Upper lobe of left lung (tissue), 4 donors: ENCODE results near the gene PAK6.

Experiments used
- EP300 ChIP-seq, 4 donors: sonication (generic); formaldehyde crosslinking; IDR thresholded peaks; one replicate each; pipeline ENCODE4 v1.5.1; 2017; ENCODE audit warnings: antibody characterized with exemption in 4 of 4, control low read depth in 2 of 4
- POLR2A ChIP-seq, 4 donors: fragments of 450-650 bp; IDR thresholded peaks; one replicate each; pipeline ENCODE4 v1.5.1; 2016 to 2017; ENCODE audit warnings: antibody characterized with exemption in 4 of 4, mild to moderate bottlenecking in 2 of 4
- POLR2AphosphoS5 ChIP-seq, 2 donors: sonication (generic); formaldehyde crosslinking; IDR thresholded peaks; one replicate each; pipeline ENCODE4 v1.5.1; 2017; ENCODE audit warnings: antibody characterized with exemption in 2 of 2
- TF ChIP-seq, protein P1 (sequence below), 6 experiments: fragments of 450-650 bp in 4 of 6; fragments of 200-600 bp in 2 of 6; sonication (generic) in 2 of 6; IDR thresholded peaks; one replicate each; pipeline ENCODE4 v1.5.1; 2016 to 2019; ENCODE audit warnings: antibody characterized with exemption in 6 of 6

GRCh38 chr15:40229316-40229715, 9.5 kb upstream of the PAK6 start:
- TF ChIP-seq POLR2A (IDR thresholded peaks at IDR 0.05) = no peak
- TF ChIP-seq, protein P1, sequence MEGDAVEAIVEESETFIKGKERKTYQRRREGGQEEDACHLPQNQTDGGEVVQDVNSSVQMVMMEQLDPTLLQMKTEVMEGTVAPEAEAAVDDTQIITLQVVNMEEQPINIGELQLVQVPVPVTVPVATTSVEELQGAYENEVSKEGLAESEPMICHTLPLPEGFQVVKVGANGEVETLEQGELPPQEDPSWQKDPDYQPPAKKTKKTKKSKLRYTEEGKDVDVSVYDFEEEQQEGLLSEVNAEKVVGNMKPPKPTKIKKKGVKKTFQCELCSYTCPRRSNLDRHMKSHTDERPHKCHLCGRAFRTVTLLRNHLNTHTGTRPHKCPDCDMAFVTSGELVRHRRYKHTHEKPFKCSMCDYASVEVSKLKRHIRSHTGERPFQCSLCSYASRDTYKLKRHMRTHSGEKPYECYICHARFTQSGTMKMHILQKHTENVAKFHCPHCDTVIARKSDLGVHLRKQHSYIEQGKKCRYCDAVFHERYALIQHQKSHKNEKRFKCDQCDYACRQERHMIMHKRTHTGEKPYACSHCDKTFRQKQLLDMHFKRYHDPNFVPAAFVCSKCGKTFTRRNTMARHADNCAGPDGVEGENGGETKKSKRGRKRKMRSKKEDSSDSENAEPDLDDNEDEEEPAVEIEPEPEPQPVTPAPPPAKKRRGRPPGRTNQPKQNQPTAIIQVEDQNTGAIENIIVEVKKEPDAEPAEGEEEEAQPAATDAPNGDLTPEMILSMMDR (IDR thresholded peaks at IDR 0.05) = no peak
- no peak for TF ChIP-seq POLR2AphosphoS5 (IDR thresholded peaks at IDR 0.05)
- TF ChIP-seq EP300 (IDR thresholded peaks at IDR 0.05) = no peak
